SK-N-SH (cell line): Measurements from ENCODE around the gene ERVH48-1. TPM values are rescaled to one million over a fixed set of nuclear protein-coding genes. Genes with fewer than 3 reads are reported as not detected.
"Not testable (repeated sequence)": the region's sequence is repeated elsewhere in the genome, so short reads cannot be mapped to it uniquely, and the experiment has no call there.

Experiments
- CTCF ChIA-PET: fragments of 300-600, 350-600 bp; formaldehyde crosslinking; extraction: SDS; loops from one replicate; lab custom pipeline; 2021; lab: Yijun Ruan, JAX
- POLR2A ChIA-PET: fragments of 350-600 bp; sonication (Branson Sonifier 250); formaldehyde crosslinking; extraction: SDS; loops from one replicate; lab custom pipeline; 2020; ENCODE audit warnings: antibody characterized with exemption, inconsistent platforms; lab: Yijun Ruan, JAX
- DNase-seq: peaks from one replicate; pipeline ENCODE4 v3.0.0; 2012
- H2AFZ ChIP-seq: fragments of 200-600 bp; sonication (generic); 2 replicates; pipeline ENCODE4 v1.8.1; 2016; ENCODE audit warnings: antibody characterized with exemption, mild to moderate bottlenecking, low read depth
- H3F3A ChIP-seq: fragments of 200-600 bp; sonication (generic); replicated peaks from 2 replicates; pipeline ENCODE3; 2016; ENCODE audit warnings: antibody characterized with exemption, mild to moderate bottlenecking; ENCODE audit not compliant: insufficient read depth
- H3K27ac ChIP-seq, 2 experiments: fragments of 200-500 bp in 1 of 2; fragments of 200-600 bp in 1 of 2; sonication (Bioruptor generic) in 1 of 2; sonication (generic), shearing (Covaris generic) in 1 of 2; 2 replicates each; pipeline versions ENCODE4 v1.5.1 to v1.6.1; 2014 to 2016; ENCODE audit warnings: low read depth in 2 of 2, inconsistent platforms in 1 of 2, low read length in 1 of 2, mild to moderate bottlenecking in 1 of 2, mixed read lengths in 1 of 2
- H3K27me3 ChIP-seq: fragments of 200-600 bp; sonication (generic), shearing (Covaris generic); 2 replicates; pipeline ENCODE4 v1.6.1; 2016; ENCODE audit warnings: mixed run types; ENCODE audit not compliant: insufficient read depth
- H3K36me3 ChIP-seq, 2 experiments: fragments of 200-500 bp in 1 of 2; fragments of 200-600 bp in 1 of 2; sonication (Bioruptor generic) in 1 of 2; sonication (generic) in 1 of 2; replicated peaks in 1 of 2; 2 replicates each; pipeline versions ENCODE3 to v1.5.1; 2014 to 2016; ENCODE audit warnings: low read length in 1 of 2, mild to moderate bottlenecking in 1 of 2; ENCODE audit not compliant: insufficient read depth in 2 of 2, control insufficient read depth in 1 of 2
- H3K4me1 ChIP-seq, 2 experiments: fragments of 200-500 bp in 1 of 2; fragments of 200-600 bp in 1 of 2; sonication (Bioruptor generic) in 1 of 2; sonication (generic), shearing (Covaris generic) in 1 of 2; 2 replicates each; pipeline versions ENCODE4 v1.5.1 to v1.6.1; 2014 to 2016; ENCODE audit warnings: low read depth in 1 of 2, low read length in 1 of 2, mixed run types in 1 of 2; ENCODE audit not compliant: insufficient read depth in 2 of 2, control insufficient read depth in 1 of 2
- H3K4me2 ChIP-seq: fragments of 200-600 bp; sonication (generic), shearing (Covaris generic); 2 replicates; pipeline ENCODE4 v1.6.1; 2017; ENCODE audit warnings: mixed run types
- H3K4me3 ChIP-seq, 2 experiments: fragments of 200-500 bp in 1 of 2; fragments of 200-600 bp in 1 of 2; sonication (Bioruptor generic) in 1 of 2; sonication (generic), shearing (Covaris generic) in 1 of 2; 2 replicates each; pipeline versions ENCODE4 v1.5.1 to v1.8.1; 2014 to 2016; ENCODE audit warnings: low read depth in 2 of 2, inconsistent platforms in 1 of 2, low read length in 1 of 2, mild to moderate bottlenecking in 1 of 2, mixed read lengths in 1 of 2, moderate library complexity in 1 of 2
- H3K79me2 ChIP-seq: fragments of 200-600 bp; sonication (generic); 2 replicates; pipeline ENCODE4 v1.8.1; 2017; ENCODE audit warnings: mild to moderate bottlenecking; ENCODE audit not compliant: insufficient read depth
- H3K9ac ChIP-seq: fragments of 200-600 bp; sonication (generic); 2 replicates; pipeline ENCODE4 v1.6.1; 2017; ENCODE audit warnings: mixed run types
- H3K9me2 ChIP-seq: fragments of 200-600 bp; sonication (generic); 2 replicates; pipeline ENCODE4 v1.6.1; 2017; ENCODE audit warnings: mixed run types
- H3K9me3 ChIP-seq: fragments of 200-600 bp; sonication (generic); 2 replicates; pipeline ENCODE4 v1.6.1; 2017; ENCODE audit warnings: mixed run types, mild to moderate bottlenecking, moderate library complexity
- H4K20me1 ChIP-seq: fragments of 200-600 bp; sonication (generic); 2 replicates; pipeline ENCODE4 v1.6.1; 2017; ENCODE audit warnings: mild to moderate bottlenecking, mixed run types; ENCODE audit not compliant: insufficient read depth
- EZH2phosphoT487 ChIP-seq: fragments of 200-600 bp; sonication (generic); IDR thresholded peaks from 2 replicates; pipeline ENCODE4 v1.6.1; 2017; ENCODE audit warnings: low read depth, mixed run types, mild to moderate bottlenecking, antibody characterized with exemption, moderate library complexity, borderline replicate concordance
- JUND ChIP-seq: IDR thresholded peaks from 2 replicates; pipeline ENCODE4 v1.4.0; 2012
- MEF2A ChIP-seq: IDR thresholded peaks from 2 replicates; pipeline ENCODE4 v1.4.0; 2012; ENCODE audit warnings: low read depth, borderline replicate concordance
- POLR2AphosphoS5 ChIP-seq: IDR thresholded peaks from 2 replicates; pipeline ENCODE4 v1.6.1; 2012; ENCODE audit warnings: low read depth, low read length
- REST ChIP-seq: IDR thresholded peaks from 2 replicates; pipeline ENCODE4 v1.6.1; 2012; ENCODE audit warnings: mild to moderate bottlenecking, low read depth, low read length, moderate library complexity
- RXRA ChIP-seq: IDR thresholded peaks from 2 replicates; pipeline ENCODE4 v1.4.0; 2012; ENCODE audit warnings: low read depth, mild to moderate bottlenecking, borderline replicate concordance
- TEAD4 ChIP-seq: IDR thresholded peaks from 2 replicates; pipeline ENCODE4 v1.4.0; 2012; ENCODE audit warnings: mild to moderate bottlenecking, borderline replicate concordance; ENCODE audit not compliant: insufficient read depth
- USF1 ChIP-seq: IDR thresholded peaks from 2 replicates; pipeline ENCODE4 v1.4.0; 2012; ENCODE audit warnings: low read depth, borderline replicate concordance
- USF2 ChIP-seq: fragments of 150-350 bp; IDR thresholded peaks from 2 replicates; pipeline ENCODE4 v1.6.1; 2017; ENCODE audit warnings: antibody characterized with exemption, low read length, low read depth, borderline replicate concordance
- WGBS: methylation state at CpG from one replicate; pipeline ENCODE4 v1.1.6; 2017; ENCODE audit warnings: low lambda C conversion rate; 5-methylcytosine and 5-hydroxymethylcytosine counted together
- polyA plus RNA-seq, 3 experiments: library from polyadenylated mRNA; depleted of rRNA; stranded (reverse); fragments of >200 nt; gene quantifications; 2 replicates each; pipeline ENCODE4 v1.2.3, GENCODE V29; 2012

The ERVH48-1 gene
- polyA plus RNA-seq, 1 of the 3 experiments (the other 2 are of a cell fraction): not detected

- H3K4me1 ChIP-seq: peaks cover 0 to 6% of the 10 kb centered on the region in 2 experiments; a peak in 1 of 4 replicates
- 91% methylated on average over 21 of the region's 21 CpGs for WGBS
- no peaks in the 10 kb centered on the region for H3K79me2 ChIP-seq
- H3K36me3 ChIP-seq: no peaks in the 10 kb centered on the region
- H2AFZ ChIP-seq: no peak overlapping the region
- H4K20me1 ChIP-seq: no peaks in the 10 kb centered on the region
- TF ChIP-seq POLR2AphosphoS5 (no peak), USF1 (no peak), MEF2A (no peak), RXRA (no peak), USF2 (no peak), TEAD4 (no peak), EZH2phosphoT487 (no peak), REST (no peak), JUND (no peak)
- no peak overlapping the region for H3K9ac ChIP-seq
- no peaks in the 10 kb centered on the region for H3K9me2 ChIP-seq
- ChIA-PET CTCF (no interaction called here), POLR2A (no interaction called here)
- no peak overlapping the region for H3K27ac ChIP-seq
- H3K9me3 ChIP-seq: no peaks in the 10 kb centered on the region
- no peak overlapping the region for H3K4me2 ChIP-seq
- no peak overlapping the region for H3K4me3 ChIP-seq
- no peaks in the 10 kb centered on the region for H3K27me3 ChIP-seq
- DNase-seq: no peak
- H3F3A ChIP-seq: peaks cover 10% of the 10 kb centered on the region
Measured at GRCh38 chr21:42937960-42938605, 12.7 kb upstream of the ERVH48-1 start.

- H3K4me2 ChIP-seq, H3K9me3 ChIP-seq, H4K20me1 ChIP-seq, H3K27ac ChIP-seq, H2AFZ ChIP-seq, H3K4me1 ChIP-seq, H3K79me2 ChIP-seq, H3K9me2 ChIP-seq, H3K36me3 ChIP-seq, H3K9ac ChIP-seq, DNase-seq, CTCF ChIA-PET, H3K27me3 ChIP-seq, POLR2A ChIA-PET, H3K4me3 ChIP-seq: not testable (repeated sequence)
- WGBS: 80% methylated on average over 16 of the region's 16 CpGs
- peaks cover 10% of the 10 kb centered on the region for H3F3A ChIP-seq
Measured at GRCh38 chr21:42937034-42937940, 11.9 kb upstream of the ERVH48-1 start.

- WGBS: 99% methylated on average over 5 of the region's 5 CpGs
- DNase-seq, H3K79me2 ChIP-seq, CTCF ChIA-PET, H3K4me2 ChIP-seq, H3K9me3 ChIP-seq, H3K36me3 ChIP-seq, POLR2A ChIA-PET, H2AFZ ChIP-seq, H3K4me3 ChIP-seq, H3K9ac ChIP-seq, H3K4me1 ChIP-seq, H3K9me2 ChIP-seq, H4K20me1 ChIP-seq, H3K27me3 ChIP-seq, H3K27ac ChIP-seq: not testable (repeated sequence)
- peaks cover 10% of the 10 kb centered on the region for H3F3A ChIP-seq
Measured at GRCh38 chr21:42936360-42936759, 10.9 kb upstream of the ERVH48-1 start.

- H3K4me2 ChIP-seq, H2AFZ ChIP-seq, H3K4me1 ChIP-seq, H3K36me3 ChIP-seq, H3K27ac ChIP-seq, H3K4me3 ChIP-seq, H3K9ac ChIP-seq, POLR2A ChIA-PET, DNase-seq, H3F3A ChIP-seq, H3K9me2 ChIP-seq, H3K9me3 ChIP-seq, H3K27me3 ChIP-seq, H4K20me1 ChIP-seq, H3K79me2 ChIP-seq: not testable (repeated sequence)
- 89% methylated on average over 11 of the region's 12 CpGs for WGBS
- CTCF ChIA-PET: interaction anchor here (1.1 kb wide), 1 partner anchor 32 kb away, joined by 3 read pairs; no protein-coding TSS in a partner anchor
Measured at GRCh38 chr21:42933973-42934372, 8.5 kb upstream of the ERVH48-1 start.
